Neural cell (in vitro differentiated cells): ENCODE data around the gene DHRS4L2. TPM values are rescaled to one million over a fixed set of nuclear protein-coding genes. Genes with fewer than 3 reads are reported as not detected.
"Not testable (repeated sequence)": the region's sequence is repeated elsewhere in the genome, so short reads cannot be mapped to it uniquely, and the experiment has no call there.

Source experiments
- H2AFZ ChIP-seq: fragments of 200-600, 300-800 bp; sonication (generic), shearing (Covaris generic); 2 replicates; pipeline ENCODE4 v1.6.0; 2014; ENCODE audit warnings: low read depth, mild to moderate bottlenecking, antibody characterized with exemption, low read length, moderate library complexity
- H3F3A ChIP-seq: fragments of 200-600 bp; shearing (Covaris generic); 2 replicates; pipeline ENCODE4 v1.6.1; 2016; ENCODE audit warnings: mild to moderate bottlenecking, moderate library complexity, mixed read lengths, antibody characterized with exemption, low read length; ENCODE audit not compliant: insufficient read depth, poor library complexity, severe bottlenecking
- H3K27ac ChIP-seq: fragments of 200-600, 300-800 bp; sonication (generic), shearing (Covaris generic); 2 replicates; pipeline ENCODE4 v1.5.1; 2014; ENCODE audit warnings: mild to moderate bottlenecking, low read length, moderate library complexity
- H3K27me3 ChIP-seq: fragments of 300-800, 200-600 bp; sonication (generic), shearing (Covaris generic); 2 replicates; pipeline ENCODE4 v1.6.0; 2014; ENCODE audit warnings: mild to moderate bottlenecking, low read depth, low read length, moderate library complexity; ENCODE audit not compliant: insufficient read depth
- H3K36me3 ChIP-seq: fragments of 300-800, 200-600 bp; sonication (generic), shearing (Covaris generic); 2 replicates; pipeline ENCODE4 v1.5.1; 2014; ENCODE audit warnings: mild to moderate bottlenecking, antibody characterized with exemption, low read length, moderate library complexity; ENCODE audit not compliant: insufficient read depth
- H3K4me2 ChIP-seq: fragments of 300-800, 200-600 bp; sonication (generic), shearing (Covaris generic); 2 replicates; pipeline ENCODE4 v1.6.0; 2014; ENCODE audit warnings: mild to moderate bottlenecking, low read length
- H3K4me3 ChIP-seq: fragments of 300-800, 200-600 bp; sonication (generic), shearing (Covaris generic); 2 replicates; pipeline ENCODE4 v1.5.1; 2014; ENCODE audit warnings: mild to moderate bottlenecking, low read length, moderate library complexity
- H3K79me2 ChIP-seq: fragments of 200-600 bp; shearing (Covaris generic); replicated peaks from 2 replicates; pipeline ENCODE4 v1.6.0; 2014; ENCODE audit warnings: mild to moderate bottlenecking, low read length, moderate library complexity; ENCODE audit not compliant: insufficient read depth
- H3K9ac ChIP-seq: fragments of 300-800, 200-600 bp; sonication (generic), shearing (Covaris generic); 2 replicates; pipeline ENCODE4 v1.6.1; 2016; ENCODE audit warnings: mild to moderate bottlenecking, low read length, mixed read lengths
- H3K9me2 ChIP-seq: fragments of 200-600 bp; shearing (Covaris generic); 2 replicates; pipeline ENCODE4 v1.6.1; 2016; ENCODE audit warnings: mild to moderate bottlenecking, low read length, mixed read lengths; ENCODE audit not compliant: insufficient read depth
- H3K9me3 ChIP-seq: fragments of 200-600, 300-800 bp; sonication (generic), shearing (Covaris generic); 2 replicates; pipeline ENCODE4 v1.6.1; 2016; ENCODE audit warnings: mild to moderate bottlenecking, mixed run types, low read length, moderate library complexity, mixed read lengths
- H4K20me1 ChIP-seq: fragments of 200-600 bp; shearing (Covaris generic); 2 replicates; pipeline ENCODE4 v1.6.1; 2016; ENCODE audit warnings: mild to moderate bottlenecking, mixed run types; ENCODE audit not compliant: insufficient read depth
- EP300 ChIP-seq: fragments of 450-650 bp; conservative IDR thresholded peaks from 2 replicates; pipeline ENCODE4 v1.6.1; 2014; ENCODE audit warnings: antibody characterized with exemption, mild to moderate bottlenecking, moderate library complexity; ENCODE audit not compliant: poor library complexity, severe bottlenecking
- EZH2 ChIP-seq: fragments of 200-600, 300-800 bp; shearing (Covaris generic), sonication (generic); IDR thresholded peaks from 2 replicates; pipeline ENCODE4 v1.6.1; 2014; ENCODE audit warnings: antibody characterized with exemption, low read length, borderline replicate concordance, mild to moderate bottlenecking; ENCODE audit not compliant: insufficient read depth, poor library complexity, severe bottlenecking
- MXI1 ChIP-seq: fragments of 450-650 bp; conservative IDR thresholded peaks from 2 replicates; pipeline ENCODE4 v1.6.1; 2014; ENCODE audit warnings: antibody characterized with exemption, mild to moderate bottlenecking; ENCODE audit not compliant: poor library complexity, severe bottlenecking
- POLR2AphosphoS5 ChIP-seq: IDR thresholded peaks from 2 replicates; pipeline ENCODE4 v1.6.1; 2012
- RAD21 ChIP-seq: fragments of 450-650 bp; conservative IDR thresholded peaks from 2 replicates; pipeline ENCODE4 v1.6.1; 2014; ENCODE audit warnings: antibody characterized with exemption, mild to moderate bottlenecking, moderate library complexity
- SMC3 ChIP-seq: fragments of 450-650 bp; conservative IDR thresholded peaks from 2 replicates; pipeline ENCODE4 v1.6.1; 2014; ENCODE audit warnings: antibody characterized with exemption, mild to moderate bottlenecking, moderate library complexity; ENCODE audit not compliant: poor library complexity
- TAF1 ChIP-seq: IDR thresholded peaks from 2 replicates; pipeline ENCODE4 v1.6.1; 2012; ENCODE audit warnings: low read depth
- polyA plus RNA-seq: library from polyadenylated mRNA; depleted of rRNA; stranded (reverse); fragments of >200 nt; gene quantifications from 2 replicates; pipeline ENCODE4 v1.2.3, GENCODE V29; 2014
- TF ChIP-seq, protein P1 (sequence below): fragments of 450-650 bp; IDR thresholded peaks from 2 replicates; pipeline ENCODE4 v1.5.1; 2014; ENCODE audit warnings: antibody characterized with exemption, mild to moderate bottlenecking, moderate library complexity; ENCODE audit not compliant: poor library complexity, severe bottlenecking
- TF ChIP-seq, protein P2 (sequence below): IDR thresholded peaks from 2 replicates; pipeline ENCODE4 v1.6.1; 2012; ENCODE audit warnings: borderline replicate concordance

The DHRS4L2 gene
- polyA plus RNA-seq, 1 donor from 2014 or later = 3.0 TPM

GRCh38 chr14:23977208-23977607, 11.5 kb upstream of the DHRS4L2 start:
- H3K9me3 ChIP-seq, H3K9me2 ChIP-seq, H3K9ac ChIP-seq, H3K36me3 ChIP-seq, H3K4me2 ChIP-seq, H3K27me3 ChIP-seq, H3K4me3 ChIP-seq, H3F3A ChIP-seq, H4K20me1 ChIP-seq, H2AFZ ChIP-seq, H3K79me2 ChIP-seq, H3K27ac ChIP-seq: not testable (repeated sequence)
- TF ChIP-seq, protein P1, sequence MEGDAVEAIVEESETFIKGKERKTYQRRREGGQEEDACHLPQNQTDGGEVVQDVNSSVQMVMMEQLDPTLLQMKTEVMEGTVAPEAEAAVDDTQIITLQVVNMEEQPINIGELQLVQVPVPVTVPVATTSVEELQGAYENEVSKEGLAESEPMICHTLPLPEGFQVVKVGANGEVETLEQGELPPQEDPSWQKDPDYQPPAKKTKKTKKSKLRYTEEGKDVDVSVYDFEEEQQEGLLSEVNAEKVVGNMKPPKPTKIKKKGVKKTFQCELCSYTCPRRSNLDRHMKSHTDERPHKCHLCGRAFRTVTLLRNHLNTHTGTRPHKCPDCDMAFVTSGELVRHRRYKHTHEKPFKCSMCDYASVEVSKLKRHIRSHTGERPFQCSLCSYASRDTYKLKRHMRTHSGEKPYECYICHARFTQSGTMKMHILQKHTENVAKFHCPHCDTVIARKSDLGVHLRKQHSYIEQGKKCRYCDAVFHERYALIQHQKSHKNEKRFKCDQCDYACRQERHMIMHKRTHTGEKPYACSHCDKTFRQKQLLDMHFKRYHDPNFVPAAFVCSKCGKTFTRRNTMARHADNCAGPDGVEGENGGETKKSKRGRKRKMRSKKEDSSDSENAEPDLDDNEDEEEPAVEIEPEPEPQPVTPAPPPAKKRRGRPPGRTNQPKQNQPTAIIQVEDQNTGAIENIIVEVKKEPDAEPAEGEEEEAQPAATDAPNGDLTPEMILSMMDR = peak; percentile 18

GRCh38 chr14:23981951-23982813, 6.5 kb upstream of the DHRS4L2 start:
- H3K4me2 ChIP-seq, H3K9me3 ChIP-seq, H3K9ac ChIP-seq, H3K4me3 ChIP-seq, H3K36me3 ChIP-seq, H2AFZ ChIP-seq, H3K9me2 ChIP-seq, H4K20me1 ChIP-seq, H3K27ac ChIP-seq, H3K27me3 ChIP-seq, H3F3A ChIP-seq, H3K79me2 ChIP-seq: not testable (repeated sequence)

DNA sequence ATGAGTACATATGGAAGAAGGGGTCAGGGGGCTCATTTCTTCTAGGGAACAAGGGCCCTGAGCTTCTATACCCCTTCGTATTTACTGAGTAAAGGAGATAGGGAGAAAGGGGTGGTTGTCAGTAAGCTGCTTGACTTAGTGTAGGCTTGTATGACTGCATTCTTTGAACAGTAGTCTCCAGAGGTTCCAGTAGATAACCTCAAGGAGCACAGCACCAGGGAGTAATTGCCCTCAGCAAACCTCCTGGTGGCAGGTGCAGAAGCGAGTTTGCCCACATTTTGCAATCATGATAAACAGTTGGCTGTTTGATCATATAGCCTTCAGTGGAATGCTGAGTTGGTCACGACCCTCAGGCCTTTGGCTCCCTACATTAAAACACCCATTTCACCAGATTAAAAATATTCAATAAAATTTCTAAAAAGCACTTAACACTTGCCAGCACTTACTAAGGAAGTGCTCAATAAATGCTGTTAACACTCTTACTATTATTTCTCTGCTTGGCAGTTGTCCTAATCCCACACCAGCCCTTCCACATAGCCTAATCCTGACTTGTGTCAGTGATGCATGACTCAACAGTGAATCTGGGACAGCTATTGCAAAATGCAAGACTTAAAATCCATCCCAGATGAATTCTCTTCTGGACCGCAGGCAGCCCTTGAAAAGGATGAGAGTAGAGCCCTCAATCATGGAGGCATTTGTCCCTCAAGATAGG, 3.7 kb upstream of the DHRS4L2 start:
- no peaks in the 10 kb centered on the region for H3K9me3 ChIP-seq
- H3K79me2 ChIP-seq = no peaks in the 10 kb centered on the region
- no peaks in the 10 kb centered on the region for H3K27me3 ChIP-seq
- no peak overlapping the region for H2AFZ ChIP-seq
- no peaks in the 10 kb centered on the region for H3F3A ChIP-seq
- no peak overlapping the region for H3K4me2 ChIP-seq
- TF ChIP-seq, protein P2, sequence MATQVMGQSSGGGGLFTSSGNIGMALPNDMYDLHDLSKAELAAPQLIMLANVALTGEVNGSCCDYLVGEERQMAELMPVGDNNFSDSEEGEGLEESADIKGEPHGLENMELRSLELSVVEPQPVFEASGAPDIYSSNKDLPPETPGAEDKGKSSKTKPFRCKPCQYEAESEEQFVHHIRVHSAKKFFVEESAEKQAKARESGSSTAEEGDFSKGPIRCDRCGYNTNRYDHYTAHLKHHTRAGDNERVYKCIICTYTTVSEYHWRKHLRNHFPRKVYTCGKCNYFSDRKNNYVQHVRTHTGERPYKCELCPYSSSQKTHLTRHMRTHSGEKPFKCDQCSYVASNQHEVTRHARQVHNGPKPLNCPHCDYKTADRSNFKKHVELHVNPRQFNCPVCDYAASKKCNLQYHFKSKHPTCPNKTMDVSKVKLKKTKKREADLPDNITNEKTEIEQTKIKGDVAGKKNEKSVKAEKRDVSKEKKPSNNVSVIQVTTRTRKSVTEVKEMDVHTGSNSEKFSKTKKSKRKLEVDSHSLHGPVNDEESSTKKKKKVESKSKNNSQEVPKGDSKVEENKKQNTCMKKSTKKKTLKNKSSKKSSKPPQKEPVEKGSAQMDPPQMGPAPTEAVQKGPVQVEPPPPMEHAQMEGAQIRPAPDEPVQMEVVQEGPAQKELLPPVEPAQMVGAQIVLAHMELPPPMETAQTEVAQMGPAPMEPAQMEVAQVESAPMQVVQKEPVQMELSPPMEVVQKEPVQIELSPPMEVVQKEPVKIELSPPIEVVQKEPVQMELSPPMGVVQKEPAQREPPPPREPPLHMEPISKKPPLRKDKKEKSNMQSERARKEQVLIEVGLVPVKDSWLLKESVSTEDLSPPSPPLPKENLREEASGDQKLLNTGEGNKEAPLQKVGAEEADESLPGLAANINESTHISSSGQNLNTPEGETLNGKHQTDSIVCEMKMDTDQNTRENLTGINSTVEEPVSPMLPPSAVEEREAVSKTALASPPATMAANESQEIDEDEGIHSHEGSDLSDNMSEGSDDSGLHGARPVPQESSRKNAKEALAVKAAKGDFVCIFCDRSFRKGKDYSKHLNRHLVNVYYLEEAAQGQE = no peak
- no peak for TF ChIP-seq SMC3
- no peak for TF ChIP-seq TAF1
- no peak for TF ChIP-seq POLR2AphosphoS5
- TF ChIP-seq RAD21 = no peak
- TF ChIP-seq, protein P1 = no peak
- TF ChIP-seq MXI1 = no peak
- TF ChIP-seq EP300 = no peak
- TF ChIP-seq EZH2 = no peak
- no peak overlapping the region for H3K27ac ChIP-seq
- H3K9ac ChIP-seq = no peak overlapping the region
- no peak overlapping the region for H3K4me3 ChIP-seq
- H4K20me1 ChIP-seq = no peaks in the 10 kb centered on the region
- H3K36me3 ChIP-seq = no peaks in the 10 kb centered on the region
- H3K9me2 ChIP-seq = no peaks in the 10 kb centered on the region

- H4K20me1 ChIP-seq, H3K27ac ChIP-seq, H3K36me3 ChIP-seq, H3K27me3 ChIP-seq, H2AFZ ChIP-seq, H3K4me2 ChIP-seq, H3F3A ChIP-seq, H3K4me3 ChIP-seq, H3K79me2 ChIP-seq, H3K9me2 ChIP-seq, H3K9ac ChIP-seq, H3K9me3 ChIP-seq: not testable (repeated sequence)
Observed at GRCh38 chr14:23988223-23988606, 514 bp upstream of the DHRS4L2 start.
